Breast epithelium (tissue), 3 donors: ENCODE data around the gene ARHGAP44.

Source experiments
- POLR2A ChIP-seq: fragments of 450-650 bp; IDR thresholded peaks from one replicate; pipeline ENCODE4 v1.6.1; 2016; ENCODE audit warnings: antibody characterized with exemption, mild to moderate bottlenecking, moderate library complexity
- TF ChIP-seq, protein P1 (sequence below), 3 donors: fragments of 450-650 bp; IDR thresholded peaks; one replicate each; pipeline ENCODE4 v1.5.1; 2016 to 2017; ENCODE audit warnings: antibody characterized with exemption in 3 of 3, mild to moderate bottlenecking in 3 of 3, moderate library complexity in 3 of 3

DNA sequence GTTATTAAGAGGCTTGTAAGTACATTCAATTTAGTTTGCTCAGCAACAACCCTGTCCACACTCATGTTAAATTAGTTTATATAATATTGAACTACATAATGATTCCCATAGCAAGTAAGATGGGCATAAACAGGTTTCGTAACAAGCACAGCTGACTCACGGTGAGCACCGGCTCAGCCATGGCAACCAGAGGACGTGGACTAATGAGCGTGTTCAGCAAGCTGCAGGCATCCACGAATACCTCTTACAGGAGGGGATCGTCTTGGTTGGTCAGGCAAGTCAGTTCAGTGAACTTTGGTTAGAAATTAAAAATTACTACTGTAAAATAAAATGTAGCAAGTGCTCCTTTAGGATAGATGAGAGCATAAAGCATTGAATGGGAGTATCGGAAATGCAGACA, 170.1 kb downstream of the ARHGAP44 start:
- TF ChIP-seq, protein P1, sequence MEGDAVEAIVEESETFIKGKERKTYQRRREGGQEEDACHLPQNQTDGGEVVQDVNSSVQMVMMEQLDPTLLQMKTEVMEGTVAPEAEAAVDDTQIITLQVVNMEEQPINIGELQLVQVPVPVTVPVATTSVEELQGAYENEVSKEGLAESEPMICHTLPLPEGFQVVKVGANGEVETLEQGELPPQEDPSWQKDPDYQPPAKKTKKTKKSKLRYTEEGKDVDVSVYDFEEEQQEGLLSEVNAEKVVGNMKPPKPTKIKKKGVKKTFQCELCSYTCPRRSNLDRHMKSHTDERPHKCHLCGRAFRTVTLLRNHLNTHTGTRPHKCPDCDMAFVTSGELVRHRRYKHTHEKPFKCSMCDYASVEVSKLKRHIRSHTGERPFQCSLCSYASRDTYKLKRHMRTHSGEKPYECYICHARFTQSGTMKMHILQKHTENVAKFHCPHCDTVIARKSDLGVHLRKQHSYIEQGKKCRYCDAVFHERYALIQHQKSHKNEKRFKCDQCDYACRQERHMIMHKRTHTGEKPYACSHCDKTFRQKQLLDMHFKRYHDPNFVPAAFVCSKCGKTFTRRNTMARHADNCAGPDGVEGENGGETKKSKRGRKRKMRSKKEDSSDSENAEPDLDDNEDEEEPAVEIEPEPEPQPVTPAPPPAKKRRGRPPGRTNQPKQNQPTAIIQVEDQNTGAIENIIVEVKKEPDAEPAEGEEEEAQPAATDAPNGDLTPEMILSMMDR (IDR thresholded peaks at IDR 0.05) = no peak
- TF ChIP-seq POLR2A = no peak
